ENCODE measurements around the gene MYH7. TPM values are rescaled to one million over a fixed set of nuclear protein-coding genes. Genes with fewer than 3 reads are reported as not detected.

MYH7 gene
- total RNA-seq, 1 experiment from 2014 or later, result not detected

DNA sequence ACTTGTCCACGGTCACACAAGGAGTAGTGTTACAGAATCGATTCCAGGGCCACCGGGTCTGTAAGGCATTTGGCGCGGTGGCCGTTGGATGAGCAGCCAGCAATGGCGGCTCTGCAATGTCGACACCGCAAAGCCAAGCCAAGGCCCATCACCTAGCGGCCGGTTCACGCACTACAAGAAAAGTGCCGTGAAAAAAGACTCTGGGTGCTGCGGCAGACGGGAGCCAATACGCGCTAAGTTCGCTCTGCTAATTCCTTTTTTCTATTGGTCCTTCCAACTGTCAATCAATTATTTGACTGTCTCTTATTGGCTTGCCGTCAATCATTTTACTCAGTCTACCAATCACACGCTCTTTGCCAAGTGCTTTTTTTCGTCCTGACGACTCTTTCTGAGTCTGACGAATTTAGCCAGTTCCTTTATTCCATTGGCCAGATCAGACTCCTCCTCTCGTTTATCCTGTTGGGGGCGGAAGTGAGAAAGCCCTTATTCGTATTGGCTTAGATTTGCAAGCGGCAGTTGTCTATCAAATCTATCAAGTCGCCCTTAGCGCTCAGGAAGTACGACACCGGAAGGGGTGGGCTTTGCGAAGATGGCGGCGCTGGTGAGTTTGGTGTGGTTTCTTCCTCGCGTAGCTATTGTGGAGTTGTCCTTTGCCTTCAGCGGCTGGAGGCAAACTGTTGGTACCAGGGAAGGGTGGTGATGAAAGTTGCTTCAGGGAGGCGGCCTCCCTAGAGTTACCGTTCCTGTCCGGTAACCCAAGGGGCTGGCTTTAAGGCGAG is 33.9 kb upstream of the MYH7 start, which contains the start of gene NGDN:
TSS of gene NGDN (plus strand) at position 577 of the 779 bp plus-strand sequence. CDS start at position 590, 13 bp downstream.
- intact Hi-C loops (cut with micrococcal nuclease; ENCODE audit: unreplicated experiment), result no loop called here
- CTCF ChIA-PET, result no interaction called here
- peak; percentile 59 for TF ChIP-seq CTCF (IDR thresholded peaks at IDR 0.05; ENCODE audit: unreplicated experiment)
- H3K9me3 Mint-ChIP-seq (ENCODE audit: low read depth, unreplicated experiment), result no peaks in the 10 kb centered on the region
- no TSS peak for BruUV-seq (replicated peaks)
- DNase-seq, result peak; percentile 88
- H3K4me1 Mint-ChIP-seq (ENCODE audit: low read depth, unreplicated experiment), result peaks cover 8% of the 10 kb centered on the region
- H3K27me3 Mint-ChIP-seq (ENCODE audit: unreplicated experiment), result no peaks in the 10 kb centered on the region
- H3K27ac Mint-ChIP-seq (ENCODE audit: unreplicated experiment), result no peak within 1 kb of the TSS
- peaks cover 29% of the 10 kb centered on the region for H3K36me3 Mint-ChIP-seq (ENCODE audit: insufficient read depth, unreplicated experiment)
- H3K4me3 Mint-ChIP-seq (ENCODE audit: low read depth, unreplicated experiment), result no peak within 1 kb of the TSS

DNA sequence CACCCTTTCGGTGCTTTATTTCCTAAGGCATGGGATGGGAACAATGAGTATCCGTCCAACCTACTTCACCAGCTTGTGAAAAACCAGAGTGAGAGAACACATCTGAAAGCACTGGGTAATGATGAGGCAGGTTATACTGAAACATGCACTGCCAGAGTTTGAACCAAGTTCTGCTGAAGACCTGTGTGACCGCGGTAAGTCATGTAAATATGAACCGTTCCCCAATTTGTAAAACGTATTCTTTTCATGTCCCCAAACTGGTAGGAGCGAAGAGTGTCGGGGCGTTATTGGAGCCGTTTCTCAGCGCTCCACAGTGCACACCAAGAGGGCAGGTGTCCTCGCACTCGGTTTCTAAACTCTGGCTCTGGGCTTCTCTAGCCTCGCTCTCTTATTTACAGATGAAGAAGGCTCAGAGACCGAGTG is 33.3 kb upstream of the MYH7 start:
- no peak overlapping the region for H3K4me3 Mint-ChIP-seq (ENCODE audit: low read depth, unreplicated experiment)
- H3K27ac Mint-ChIP-seq (ENCODE audit: unreplicated experiment), result no peak overlapping the region
- no peak for DNase-seq
- BruUV-seq (replicated peaks), result no TSS peak
- peaks cover 8% of the 10 kb centered on the region for H3K4me1 Mint-ChIP-seq (ENCODE audit: low read depth, unreplicated experiment)
- TF ChIP-seq CTCF (IDR thresholded peaks at IDR 0.05; ENCODE audit: unreplicated experiment), result no peak
- peaks cover 23% of the 10 kb centered on the region for H3K36me3 Mint-ChIP-seq (ENCODE audit: insufficient read depth, unreplicated experiment)
- H3K27me3 Mint-ChIP-seq (ENCODE audit: unreplicated experiment), result no peaks in the 10 kb centered on the region
- intact Hi-C loops (cut with micrococcal nuclease; ENCODE audit: unreplicated experiment), result no loop called here
- CTCF ChIA-PET, result interaction anchor here (0.5 kb wide), 1 partner anchor 204 kb away, joined by 3 read pairs; no protein-coding TSS in a partner anchor
- no peaks in the 10 kb centered on the region for H3K9me3 Mint-ChIP-seq (ENCODE audit: low read depth, unreplicated experiment)

DNA sequence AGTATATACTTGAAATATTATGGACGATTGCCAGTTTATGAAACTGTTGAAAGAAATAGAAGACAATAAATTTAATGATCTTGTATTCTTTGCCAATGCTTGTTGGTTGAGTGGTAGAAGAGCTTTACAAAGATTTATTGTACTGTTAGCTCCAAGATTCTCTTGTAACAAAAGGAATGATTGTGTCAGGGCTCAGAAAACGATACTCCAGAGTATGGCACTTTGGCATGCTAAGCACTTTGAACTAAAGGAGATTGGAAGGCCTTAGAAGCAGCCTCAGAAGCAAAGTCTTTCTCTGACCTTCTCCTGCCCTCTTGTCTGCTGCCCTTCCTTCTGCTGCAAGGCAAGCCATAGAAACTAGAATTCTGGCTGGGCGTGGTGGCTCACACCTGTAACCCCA is 29.8 kb upstream of the MYH7 start:
- Mint-ChIP-seq H3K4me3 (ENCODE audit: low read depth, unreplicated experiment) (no peak overlapping the region), H3K9me3 (ENCODE audit: low read depth, unreplicated experiment) (no peaks in the 10 kb centered on the region), H3K4me1 (ENCODE audit: low read depth, unreplicated experiment) (no peaks in the 10 kb centered on the region), H3K27ac (ENCODE audit: unreplicated experiment) (no peak overlapping the region), H3K36me3 (ENCODE audit: insufficient read depth, unreplicated experiment) (no peaks in the 10 kb centered on the region), H3K27me3 (ENCODE audit: unreplicated experiment) (no peaks in the 10 kb centered on the region)
- no peak for DNase-seq
- CTCF ChIA-PET, result interaction anchor here (0.7 kb wide), 1 partner anchor 18 kb away, joined by 4 read pairs; no protein-coding TSS in a partner anchor
- no peak for TF ChIP-seq CTCF (IDR thresholded peaks at IDR 0.05; ENCODE audit: unreplicated experiment)
- intact Hi-C loops (cut with micrococcal nuclease; ENCODE audit: unreplicated experiment), result no loop called here
- no TSS peak for BruUV-seq (replicated peaks)

- no peak overlapping the region for H3K4me3 Mint-ChIP-seq (ENCODE audit: low read depth, unreplicated experiment)
- no peak overlapping the region for H3K27ac Mint-ChIP-seq (ENCODE audit: unreplicated experiment)
- H3K27me3 Mint-ChIP-seq (ENCODE audit: unreplicated experiment), result no peaks in the 10 kb centered on the region
- CTCF ChIA-PET, result interaction anchor here (0.7 kb wide), 2 partner anchors 17 to 977 kb away, joined by 4 read pairs; no protein-coding TSS in a partner anchor
- DNase-seq, result no peak
- intact Hi-C loops (cut with micrococcal nuclease; ENCODE audit: unreplicated experiment), result no loop called here
- H3K36me3 Mint-ChIP-seq (ENCODE audit: insufficient read depth, unreplicated experiment), result no peaks in the 10 kb centered on the region
- H3K9me3 Mint-ChIP-seq (ENCODE audit: low read depth, unreplicated experiment), result no peaks in the 10 kb centered on the region
- TF ChIP-seq CTCF (IDR thresholded peaks at IDR 0.05; ENCODE audit: unreplicated experiment), result no peak
- BruUV-seq (replicated peaks), result no TSS peak
- H3K4me1 Mint-ChIP-seq (ENCODE audit: low read depth, unreplicated experiment), result no peaks in the 10 kb centered on the region
Measured at GRCh38 chr14:23464700-23465099, 29.2 kb upstream of the MYH7 start.
